ENCODE data around the gene CUL9. TPM values are rescaled to one million over a fixed set of nuclear protein-coding genes. Genes with fewer than 3 reads are reported as not detected.

CUL9 gene
- total RNA-seq, 1 donor from 2014 or later: 37.4 TPM

GRCh38 chr6:43170931-43171706 is 10.9 kb upstream of the CUL9 start, which contains the start of gene SRF:
SRF (plus strand) TSS chr6:43171269; CDS start chr6:43171657, 388 bp downstream.
- peak within 1 kb of the TSS; percentile 90 for H3K27ac ChIP-seq
- intact Hi-C loops (cut with DNase I): no loop called here
- no peaks in the 10 kb centered on the region for H3K9me3 ChIP-seq
- TF ChIP-seq, protein P1, sequence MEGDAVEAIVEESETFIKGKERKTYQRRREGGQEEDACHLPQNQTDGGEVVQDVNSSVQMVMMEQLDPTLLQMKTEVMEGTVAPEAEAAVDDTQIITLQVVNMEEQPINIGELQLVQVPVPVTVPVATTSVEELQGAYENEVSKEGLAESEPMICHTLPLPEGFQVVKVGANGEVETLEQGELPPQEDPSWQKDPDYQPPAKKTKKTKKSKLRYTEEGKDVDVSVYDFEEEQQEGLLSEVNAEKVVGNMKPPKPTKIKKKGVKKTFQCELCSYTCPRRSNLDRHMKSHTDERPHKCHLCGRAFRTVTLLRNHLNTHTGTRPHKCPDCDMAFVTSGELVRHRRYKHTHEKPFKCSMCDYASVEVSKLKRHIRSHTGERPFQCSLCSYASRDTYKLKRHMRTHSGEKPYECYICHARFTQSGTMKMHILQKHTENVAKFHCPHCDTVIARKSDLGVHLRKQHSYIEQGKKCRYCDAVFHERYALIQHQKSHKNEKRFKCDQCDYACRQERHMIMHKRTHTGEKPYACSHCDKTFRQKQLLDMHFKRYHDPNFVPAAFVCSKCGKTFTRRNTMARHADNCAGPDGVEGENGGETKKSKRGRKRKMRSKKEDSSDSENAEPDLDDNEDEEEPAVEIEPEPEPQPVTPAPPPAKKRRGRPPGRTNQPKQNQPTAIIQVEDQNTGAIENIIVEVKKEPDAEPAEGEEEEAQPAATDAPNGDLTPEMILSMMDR (IDR thresholded peaks at IDR 0.05): peak; percentile 56
- peaks cover 37% of the 10 kb centered on the region for H3K4me1 ChIP-seq
- peak within 1 kb of the TSS; percentile 97 for H3K4me3 ChIP-seq
- H3K36me3 ChIP-seq: peaks cover 11% of the 10 kb centered on the region
- ATAC-seq: peak; percentile 86
- H3K27me3 ChIP-seq: no peaks in the 10 kb centered on the region
- peak; percentile 99 for DNase-seq

DNA sequence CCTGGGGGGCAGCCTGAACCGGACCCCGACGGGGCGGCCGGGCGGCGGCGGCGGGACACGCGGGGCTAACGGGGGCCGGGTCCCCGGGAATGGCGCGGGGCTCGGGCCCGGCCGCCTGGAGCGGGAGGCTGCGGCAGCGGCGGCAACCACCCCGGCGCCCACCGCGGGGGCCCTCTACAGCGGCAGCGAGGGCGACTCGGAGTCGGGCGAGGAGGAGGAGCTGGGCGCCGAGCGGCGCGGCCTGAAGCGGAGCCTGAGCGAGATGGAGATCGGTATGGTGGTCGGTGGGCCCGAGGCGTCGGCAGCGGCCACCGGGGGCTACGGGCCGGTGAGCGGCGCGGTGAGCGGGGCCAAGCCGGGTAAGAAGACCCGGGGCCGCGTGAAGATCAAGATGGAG is 10.3 kb upstream of the CUL9 start:
- Histone ChIP-seq H3K9me3 (no peaks in the 10 kb centered on the region), H3K36me3 (peaks cover 17% of the 10 kb centered on the region), H3K27ac (peak overlapping the region; percentile 90), H3K27me3 (no peaks in the 10 kb centered on the region), H3K4me3 (peak overlapping the region; percentile 97), H3K4me1 (peaks cover 37% of the 10 kb centered on the region)
- intact Hi-C loops (cut with DNase I): no loop called here
- DNase-seq: peak; percentile 69
- ATAC-seq: no peak
- TF ChIP-seq, protein P1 (IDR thresholded peaks at IDR 0.05): no peak

DNA sequence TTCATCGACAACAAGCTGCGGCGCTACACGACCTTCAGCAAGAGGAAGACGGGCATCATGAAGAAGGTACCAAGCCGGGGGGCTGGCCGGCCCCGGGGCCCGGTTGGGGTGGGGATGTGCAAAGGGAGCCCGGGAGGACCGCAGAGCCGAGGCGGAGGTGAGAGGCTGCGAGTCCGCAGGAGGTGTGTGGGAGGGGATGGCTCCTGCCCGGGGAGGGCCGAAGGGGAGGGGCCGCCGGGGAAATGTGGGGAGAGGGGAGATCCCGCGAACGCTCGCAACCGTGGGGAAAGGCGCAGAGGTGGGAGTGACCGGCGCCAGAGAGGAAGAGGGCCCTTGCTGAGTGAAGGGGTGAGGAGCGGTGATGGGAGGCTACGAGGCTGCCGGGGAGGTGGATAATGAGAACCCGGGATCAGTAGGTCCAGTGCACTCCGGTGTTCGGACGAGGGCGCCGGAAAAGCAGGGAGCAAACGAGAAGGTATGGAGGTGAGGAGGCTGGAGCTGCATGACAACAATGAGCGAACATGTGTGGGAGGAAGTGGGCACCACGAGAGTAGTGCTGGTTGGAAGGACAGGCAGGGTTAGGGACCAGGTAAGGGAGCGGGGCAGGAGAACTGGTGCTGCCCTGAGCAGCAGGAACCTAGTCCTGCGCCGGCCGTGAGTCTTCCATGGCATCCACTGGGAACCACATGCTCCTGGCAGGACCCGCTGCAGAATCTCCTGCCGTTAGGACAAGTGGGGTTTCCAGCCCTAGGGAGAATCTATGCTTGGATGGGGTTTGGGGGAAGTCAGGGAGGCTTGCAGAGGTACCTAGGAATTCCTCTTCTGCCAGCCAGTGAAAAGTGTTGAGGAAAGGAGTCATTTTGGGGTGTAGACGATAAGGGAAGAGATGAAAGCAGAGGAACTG is 9.6 kb upstream of the CUL9 start:
- peak overlapping the region; percentile 97 for H3K4me3 ChIP-seq
- intact Hi-C loops (cut with DNase I): no loop called here
- TF ChIP-seq, protein P1 (IDR thresholded peaks at IDR 0.05): no peak

GRCh38 chr6:43173591-43174262 is 8.3 kb upstream of the CUL9 start:
- TF ChIP-seq, protein P1 (IDR thresholded peaks at IDR 0.05): no peak
- ATAC-seq: no peak
- DNase-seq: no peak
- H3K9me3 ChIP-seq: no peaks in the 10 kb centered on the region
- no peaks in the 10 kb centered on the region for H3K27me3 ChIP-seq
- peak overlapping the region; percentile 97 for H3K4me3 ChIP-seq
- intact Hi-C loops (cut with DNase I): no loop called here
- peak overlapping the region; percentile 90 for H3K27ac ChIP-seq
- H3K4me1 ChIP-seq: peaks cover 37% of the 10 kb centered on the region
- peaks cover 34% of the 10 kb centered on the region for H3K36me3 ChIP-seq

More for the DNA sequence above, 9.6 kb upstream of the CUL9 start:
- ATAC-seq: no peak
- Histone ChIP-seq H3K36me3 (peaks cover 20% of the 10 kb centered on the region), H3K9me3 (no peaks in the 10 kb centered on the region), H3K27ac (peak overlapping the region; percentile 90), H3K4me1 (peaks cover 37% of the 10 kb centered on the region), H3K27me3 (no peaks in the 10 kb centered on the region)
- DNase-seq: peak; percentile 81

All from upper lobe of right lung (tissue), 1 donor.